Measurements from ENCODE around the gene OPALIN.
A peak's percentile ranks its signal among the peaks of the same experiment; 100 is the strongest.

Gene OPALIN

GRCh38 chr10:96377816-96378294, 19.1 kb upstream of the OPALIN start:
- no peak for TF ChIP-seq CTCF (IDR thresholded peaks at IDR 0.05; ENCODE audit: low read depth, low read length)
- Histone ChIP-seq H3K27me3 (no peaks in the 10 kb centered on the region), H3K4me1 (no peaks in the 10 kb centered on the region), H3K4me3 (ENCODE audit: low read depth, low read length) (no peak overlapping the region), H3K9me3 (no peaks in the 10 kb centered on the region), H3K36me3 (no peaks in the 10 kb centered on the region)
- no peak for DNase-seq

GRCh38 chr10:96376483-96376882, 17.7 kb upstream of the OPALIN start:
- Histone ChIP-seq H3K36me3 (no peaks in the 10 kb centered on the region), H3K4me1 (no peaks in the 10 kb centered on the region), H3K4me3 (ENCODE audit: low read depth, low read length) (no peak overlapping the region), H3K27me3 (no peaks in the 10 kb centered on the region), H3K9me3 (no peaks in the 10 kb centered on the region)
- no peak for DNase-seq
- TF ChIP-seq CTCF (IDR thresholded peaks at IDR 0.05; ENCODE audit: low read depth, low read length), result no peak

- H3K4me1 ChIP-seq, result no peaks in the 10 kb centered on the region
- peak; percentile 86 for DNase-seq
- peak; percentile 93 for TF ChIP-seq CTCF (IDR thresholded peaks at IDR 0.05; ENCODE audit: low read depth, low read length)
- peak overlapping the region; percentile 80 for H3K4me3 ChIP-seq (ENCODE audit: low read depth, low read length)
- no peaks in the 10 kb centered on the region for H3K27me3 ChIP-seq
- no peaks in the 10 kb centered on the region for H3K9me3 ChIP-seq
- no peaks in the 10 kb centered on the region for H3K36me3 ChIP-seq
Measured at GRCh38 chr10:96374985-96375830, 16.4 kb upstream of the OPALIN start.

GRCh38 chr10:96374639-96374984, 15.8 kb upstream of the OPALIN start:
- Histone ChIP-seq H3K9me3 (no peaks in the 10 kb centered on the region), H3K4me3 (ENCODE audit: low read depth, low read length) (peak overlapping the region; percentile 80), H3K27me3 (no peaks in the 10 kb centered on the region), H3K36me3 (no peaks in the 10 kb centered on the region), H3K4me1 (no peaks in the 10 kb centered on the region)
- peak; percentile 31 for DNase-seq
- TF ChIP-seq CTCF (IDR thresholded peaks at IDR 0.05; ENCODE audit: low read depth, low read length), result peak; percentile 32

GRCh38 chr10:96374004-96374403, 15.2 kb upstream of the OPALIN start:
- no peaks in the 10 kb centered on the region for H3K36me3 ChIP-seq
- TF ChIP-seq CTCF (IDR thresholded peaks at IDR 0.05; ENCODE audit: low read depth, low read length), result no peak
- no peaks in the 10 kb centered on the region for H3K27me3 ChIP-seq

GRCh38 chr10:96371356-96371755, 12.6 kb upstream of the OPALIN start:
- Histone ChIP-seq H3K9me3 (no peaks in the 10 kb centered on the region), H3K4me1 (no peaks in the 10 kb centered on the region), H3K36me3 (no peaks in the 10 kb centered on the region), H3K4me3 (ENCODE audit: low read depth, low read length) (no peak overlapping the region), H3K27me3 (no peaks in the 10 kb centered on the region)
- TF ChIP-seq CTCF (IDR thresholded peaks at IDR 0.05; ENCODE audit: low read depth, low read length), result no peak
- DNase-seq, result no peak

More at GRCh38 chr10:96374004-96374403, 15.2 kb upstream of the OPALIN start:
- no peak for DNase-seq
- Histone ChIP-seq H3K4me3 (ENCODE audit: low read depth, low read length) (no peak overlapping the region), H3K4me1 (no peaks in the 10 kb centered on the region), H3K9me3 (no peaks in the 10 kb centered on the region)
